PFSK-1 (cell line): ENCODE results near the gene ELOVL2.

ENCODE experiments used
- FOXP2 ChIP-seq: optimal IDR thresholded peaks from 2 replicates; pipeline ENCODE3; 2011; ENCODE audit warnings: borderline replicate concordance, control low read depth, inconsistent platforms; ENCODE audit not compliant: insufficient read depth; ENCODE audit errors: extremely low read length, extremely low read depth
- POLR2AphosphoS5 ChIP-seq: IDR thresholded peaks from 2 replicates; pipeline ENCODE4 v1.6.1; 2012; ENCODE audit warnings: low read depth, mild to moderate bottlenecking, control low read depth, low read length, moderate library complexity
- REST ChIP-seq, 2 experiments: IDR thresholded peaks; 2 replicates each; pipeline versions ENCODE4 v1.6.1 to v1.8.0; 2011 to 2012; ENCODE audit warnings: low read depth in 2 of 2, low read length in 2 of 2, control low read depth in 1 of 2, inconsistent platforms in 1 of 2, mild to moderate bottlenecking in 1 of 2, moderate library complexity in 1 of 2; ENCODE audit not compliant: insufficient read depth in 1 of 2
- SIN3A ChIP-seq: IDR thresholded peaks from 2 replicates; pipeline ENCODE4 v1.6.1; 2012; ENCODE audit warnings: mild to moderate bottlenecking, low read length, moderate library complexity, borderline replicate concordance; ENCODE audit not compliant: insufficient read depth
- TAF1 ChIP-seq: IDR thresholded peaks from 2 replicates; pipeline ENCODE4 v1.6.1; 2012; ENCODE audit warnings: low read length, control low read depth, borderline replicate concordance; ENCODE audit not compliant: insufficient read depth

The ELOVL2 gene

DNA sequence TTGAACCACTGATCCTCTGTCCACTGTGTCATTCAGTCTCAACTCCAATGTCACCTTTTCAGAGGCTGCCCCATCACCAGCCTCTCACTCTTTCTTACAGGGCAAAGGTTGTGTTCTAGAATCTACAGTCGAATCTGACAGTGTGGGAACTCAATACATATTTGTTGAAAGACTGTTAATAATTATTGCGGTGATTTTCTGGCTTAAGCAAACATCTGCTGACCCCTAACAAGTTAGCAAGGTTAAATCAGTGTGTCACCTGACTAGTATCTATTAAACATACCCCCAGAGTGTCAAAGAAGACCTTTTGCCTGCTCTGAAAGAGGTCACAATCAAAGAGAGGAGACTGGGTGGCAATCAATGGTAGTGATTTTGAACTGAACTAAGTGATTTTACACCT lies 41.9 kb downstream of the ELOVL2 start:
- TF ChIP-seq TAF1 (no peak), FOXP2 (no peak), SIN3A (no peak), REST (IDR thresholded peaks at IDR 0.05; ENCODE audit: insufficient read depth in 1 of 2, low read depth in 2 of 2, low read length in 2 of 2) (no peak), POLR2AphosphoS5 (no peak)

- no peak for TF ChIP-seq FOXP2
- no peak for TF ChIP-seq SIN3A
- no peak for TF ChIP-seq REST (IDR thresholded peaks at IDR 0.05; ENCODE audit: insufficient read depth in 1 of 2, low read depth in 2 of 2, low read length in 2 of 2)
- no peak; the same call in 1 of the 2 replicates for TF ChIP-seq POLR2AphosphoS5
- no peak for TF ChIP-seq TAF1
Observed at GRCh38 chr6:10999994-11000393, 44.1 kb downstream of the ELOVL2 start.

- TF ChIP-seq FOXP2 (no peak), POLR2AphosphoS5 (no peak), REST (IDR thresholded peaks at IDR 0.05; ENCODE audit: insufficient read depth in 1 of 2, low read depth in 2 of 2, low read length in 2 of 2) (no peak), TAF1 (no peak), SIN3A (no peak)
Observed at GRCh38 chr6:10995114-10995707, 48.9 kb downstream of the ELOVL2 start.

DNA sequence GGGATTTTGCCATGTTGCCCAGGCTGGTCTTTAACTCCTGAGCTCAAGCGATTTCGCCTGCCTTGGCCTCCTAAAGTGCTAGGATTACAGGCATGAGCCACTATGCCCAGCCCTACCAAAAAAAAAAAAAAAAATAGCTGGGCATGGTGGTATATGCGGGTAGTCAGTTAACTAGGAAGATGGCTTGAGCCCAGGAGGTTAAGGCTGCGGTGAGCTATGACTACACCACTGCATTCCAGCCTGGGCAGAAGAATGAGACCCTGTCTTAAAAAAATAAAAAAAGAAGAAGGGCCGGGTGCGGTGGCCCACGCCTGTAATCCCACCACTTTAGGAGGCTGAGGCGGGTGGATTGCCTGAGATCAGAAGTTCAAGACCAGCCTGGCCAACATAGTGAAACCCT lies 50.2 kb downstream of the ELOVL2 start:
- TF ChIP-seq SIN3A: no peak
- no peak for TF ChIP-seq FOXP2
- TF ChIP-seq REST (IDR thresholded peaks at IDR 0.05; ENCODE audit: insufficient read depth in 1 of 2, low read depth in 2 of 2, low read length in 2 of 2): no peak
- no peak for TF ChIP-seq POLR2AphosphoS5

GRCh38 chr6:10991115-10991514 lies 53.0 kb downstream of the ELOVL2 start:
- no peak for TF ChIP-seq SIN3A
- TF ChIP-seq TAF1: no peak
- no peak for TF ChIP-seq FOXP2
- TF ChIP-seq REST (IDR thresholded peaks at IDR 0.05; ENCODE audit: insufficient read depth in 1 of 2, low read depth in 2 of 2, low read length in 2 of 2): no peak
- no peak for TF ChIP-seq POLR2AphosphoS5
